DOHH2 (cell line): ENCODE data around the gene ITGBL1.

Experiments
- H3F3A ChIP-seq: fragments of 200-600 bp; sonication (generic), shearing (Covaris generic); 2 replicates; pipeline ENCODE4 v1.6.0; 2016; ENCODE audit warnings: antibody characterized with exemption, mild to moderate bottlenecking; ENCODE audit not compliant: control insufficient read depth, insufficient read depth
- H3K27ac ChIP-seq: fragments of 200-600 bp; sonication (generic); 2 replicates; pipeline ENCODE4 v1.5.1; 2014; ENCODE audit warnings: low read depth, mild to moderate bottlenecking, low read length, moderate library complexity
- H3K27me3 ChIP-seq: fragments of 200-600 bp; sonication (generic); 2 replicates; pipeline ENCODE4 v1.6.1; 2014; ENCODE audit warnings: mild to moderate bottlenecking, low read length, mixed read lengths; ENCODE audit not compliant: control insufficient read depth
- H3K36me3 ChIP-seq: fragments of 200-600 bp; sonication (generic); 2 replicates; pipeline ENCODE4 v1.6.1; 2014; ENCODE audit warnings: mild to moderate bottlenecking, low read length, moderate library complexity, mixed read lengths; ENCODE audit not compliant: control insufficient read depth
- H3K4me1 ChIP-seq: fragments of 200-600 bp; sonication (generic); 2 replicates; pipeline ENCODE4 v1.6.1; 2014; ENCODE audit warnings: mild to moderate bottlenecking, low read length, mixed read lengths; ENCODE audit not compliant: control insufficient read depth
- H3K4me2 ChIP-seq: fragments of 200-600 bp; sonication (generic); 2 replicates; pipeline ENCODE4 v1.6.0; 2014; ENCODE audit warnings: mild to moderate bottlenecking, low read length, moderate library complexity
- H3K4me3 ChIP-seq: fragments of 200-600 bp; sonication (generic); 2 replicates; pipeline ENCODE4 v1.5.1; 2014; ENCODE audit warnings: mild to moderate bottlenecking, low read length, mixed read lengths
- H3K79me2 ChIP-seq: fragments of 200-600 bp; sonication (generic); 2 replicates; pipeline ENCODE4 v1.6.1; 2014; ENCODE audit warnings: mild to moderate bottlenecking, low read length, mixed read lengths; ENCODE audit not compliant: control insufficient read depth
- H3K9me2 ChIP-seq: fragments of 200-600 bp; sonication (generic); replicated peaks from 2 replicates; pipeline ENCODE4 v1.6.1; 2014; ENCODE audit warnings: mild to moderate bottlenecking, low read length, mixed read lengths; ENCODE audit not compliant: control insufficient read depth
- H3K9me3 ChIP-seq: fragments of 200-600 bp; sonication (generic); 2 replicates; pipeline ENCODE4 v1.6.1; 2014; ENCODE audit warnings: antibody characterized with exemption, low read length, mixed read lengths; ENCODE audit not compliant: control insufficient read depth, insufficient read depth
- H4K20me1 ChIP-seq: fragments of 200-600 bp; sonication (generic); 2 replicates; pipeline ENCODE4 v1.6.0; 2014; ENCODE audit warnings: low read depth, mild to moderate bottlenecking, antibody characterized with exemption, low read length, moderate library complexity; ENCODE audit not compliant: control insufficient read depth, insufficient read depth
- EZH2phosphoT487 ChIP-seq: fragments of 200-600 bp; sonication (generic); IDR thresholded peaks from 2 replicates; pipeline ENCODE4 v1.6.1; 2017; ENCODE audit warnings: borderline replicate concordance, mild to moderate bottlenecking, antibody characterized with exemption, low read length, moderate library complexity, mixed read lengths
- TF ChIP-seq, protein P1 (sequence below): fragments of 200-600 bp; sonication (generic); IDR thresholded peaks from one replicate; pipeline ENCODE4 v1.5.1; 2014; ENCODE audit warnings: antibody characterized with exemption, mild to moderate bottlenecking, low read depth, low read length; ENCODE audit not compliant: poor library complexity, severe bottlenecking

ITGBL1 gene

GRCh38 chr13:101736566-101736965, 284.1 kb downstream of the ITGBL1 start:
- Histone ChIP-seq H3K4me2 (no peak overlapping the region), H4K20me1 (no peaks in the 10 kb centered on the region), H3K9me2 (no peaks in the 10 kb centered on the region), H3K9me3 (no peaks in the 10 kb centered on the region), H3K4me1 (no peaks in the 10 kb centered on the region), H3K36me3 (no peaks in the 10 kb centered on the region), H3K79me2 (no peaks in the 10 kb centered on the region), H3F3A (no peaks in the 10 kb centered on the region), H3K27me3 (no peaks in the 10 kb centered on the region), H3K27ac (no peak overlapping the region), H3K4me3 (no peak overlapping the region)
- TF ChIP-seq, protein P1, sequence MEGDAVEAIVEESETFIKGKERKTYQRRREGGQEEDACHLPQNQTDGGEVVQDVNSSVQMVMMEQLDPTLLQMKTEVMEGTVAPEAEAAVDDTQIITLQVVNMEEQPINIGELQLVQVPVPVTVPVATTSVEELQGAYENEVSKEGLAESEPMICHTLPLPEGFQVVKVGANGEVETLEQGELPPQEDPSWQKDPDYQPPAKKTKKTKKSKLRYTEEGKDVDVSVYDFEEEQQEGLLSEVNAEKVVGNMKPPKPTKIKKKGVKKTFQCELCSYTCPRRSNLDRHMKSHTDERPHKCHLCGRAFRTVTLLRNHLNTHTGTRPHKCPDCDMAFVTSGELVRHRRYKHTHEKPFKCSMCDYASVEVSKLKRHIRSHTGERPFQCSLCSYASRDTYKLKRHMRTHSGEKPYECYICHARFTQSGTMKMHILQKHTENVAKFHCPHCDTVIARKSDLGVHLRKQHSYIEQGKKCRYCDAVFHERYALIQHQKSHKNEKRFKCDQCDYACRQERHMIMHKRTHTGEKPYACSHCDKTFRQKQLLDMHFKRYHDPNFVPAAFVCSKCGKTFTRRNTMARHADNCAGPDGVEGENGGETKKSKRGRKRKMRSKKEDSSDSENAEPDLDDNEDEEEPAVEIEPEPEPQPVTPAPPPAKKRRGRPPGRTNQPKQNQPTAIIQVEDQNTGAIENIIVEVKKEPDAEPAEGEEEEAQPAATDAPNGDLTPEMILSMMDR: no peak
- no peak for TF ChIP-seq EZH2phosphoT487

GRCh38 chr13:101738336-101738735, 285.9 kb downstream of the ITGBL1 start:
- H3K4me1 ChIP-seq: no peaks in the 10 kb centered on the region
- no peaks in the 10 kb centered on the region for H3K9me2 ChIP-seq
- H4K20me1 ChIP-seq: no peaks in the 10 kb centered on the region
- H3K9me3 ChIP-seq: no peaks in the 10 kb centered on the region
- H3K4me3 ChIP-seq: no peak overlapping the region
- no peaks in the 10 kb centered on the region for H3F3A ChIP-seq
- no peaks in the 10 kb centered on the region for H3K36me3 ChIP-seq
- H3K27ac ChIP-seq: no peak overlapping the region
- H3K27me3 ChIP-seq: no peaks in the 10 kb centered on the region
- no peaks in the 10 kb centered on the region for H3K79me2 ChIP-seq
- TF ChIP-seq EZH2phosphoT487: no peak
- TF ChIP-seq, protein P1: no peak
- no peak overlapping the region for H3K4me2 ChIP-seq

- Histone ChIP-seq H3K36me3 (no peaks in the 10 kb centered on the region), H3K4me2 (no peak overlapping the region), H4K20me1 (no peaks in the 10 kb centered on the region), H3K4me1 (no peaks in the 10 kb centered on the region), H3K9me2 (no peaks in the 10 kb centered on the region), H3K9me3 (no peaks in the 10 kb centered on the region), H3K27ac (no peak overlapping the region), H3K79me2 (no peaks in the 10 kb centered on the region), H3K4me3 (no peak overlapping the region), H3F3A (no peaks in the 10 kb centered on the region), H3K27me3 (peaks cover 4% of the 10 kb centered on the region; the same call in 1 of the 2 replicates)
- TF ChIP-seq EZH2phosphoT487: no peak
- TF ChIP-seq, protein P1: no peak
Measured at GRCh38 chr13:101739382-101740178, 287.1 kb downstream of the ITGBL1 start.
